ENCODE measurements around the gene TMEM255B.
A peak's percentile ranks its signal among the peaks of the same experiment; 100 is the strongest.

Gene TMEM255B

DNA sequence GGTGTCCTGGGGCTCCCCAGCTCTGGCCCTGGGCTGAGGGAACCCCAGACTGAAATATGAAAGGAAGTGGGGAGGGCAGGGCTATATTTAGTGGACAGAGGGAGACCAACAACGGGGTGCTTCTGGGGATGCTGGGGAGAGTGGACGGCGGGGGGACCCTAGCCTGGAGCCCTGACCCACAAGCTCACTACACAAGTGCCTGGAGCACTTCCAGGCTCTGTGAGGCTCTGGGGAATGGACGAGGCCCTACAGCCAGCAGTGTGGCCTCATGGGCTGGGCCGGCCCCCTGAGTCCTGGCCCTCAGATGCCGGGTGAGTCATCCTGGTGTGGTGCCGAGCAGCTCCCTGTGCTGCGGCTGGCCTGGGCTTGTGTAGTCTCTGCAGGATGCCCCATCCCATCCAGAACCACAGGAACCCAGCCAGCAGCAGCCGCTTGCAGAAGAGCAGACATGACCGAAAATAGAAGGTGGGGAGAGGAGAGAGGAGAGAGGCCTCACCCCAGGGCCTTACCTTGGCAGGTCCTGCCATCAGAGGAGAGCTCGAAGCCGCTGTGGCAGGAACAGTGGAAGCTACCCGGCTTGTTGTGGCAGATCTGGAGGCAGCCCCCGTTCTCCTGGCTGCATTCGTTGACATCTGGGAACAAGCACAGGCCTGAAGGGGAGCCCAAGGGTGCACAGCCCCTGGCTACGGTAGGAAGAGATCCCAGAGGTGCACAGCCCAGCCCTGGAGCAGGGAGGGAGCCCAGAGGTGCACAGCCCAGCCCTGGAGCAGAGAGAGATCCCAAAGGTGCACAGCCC, 78.7 kb downstream of the TMEM255B start:
- TF ChIP-seq BACH2 (CRISPR knock-in tag; IDR thresholded peaks at IDR 0.05; ENCODE audit: borderline replicate concordance) = 0 out of 2 replicates have a peak, but pooled peaks have one; percentile 68
- TF ChIP-seq CSDC2 (CRISPR knock-in tag; IDR thresholded peaks at IDR 0.05) = peak; percentile 90
- no peak for TF ChIP-seq ISL1 (CRISPR knock-in tag; IDR thresholded peaks at IDR 0.05)
- TF ChIP-seq, protein P1, sequence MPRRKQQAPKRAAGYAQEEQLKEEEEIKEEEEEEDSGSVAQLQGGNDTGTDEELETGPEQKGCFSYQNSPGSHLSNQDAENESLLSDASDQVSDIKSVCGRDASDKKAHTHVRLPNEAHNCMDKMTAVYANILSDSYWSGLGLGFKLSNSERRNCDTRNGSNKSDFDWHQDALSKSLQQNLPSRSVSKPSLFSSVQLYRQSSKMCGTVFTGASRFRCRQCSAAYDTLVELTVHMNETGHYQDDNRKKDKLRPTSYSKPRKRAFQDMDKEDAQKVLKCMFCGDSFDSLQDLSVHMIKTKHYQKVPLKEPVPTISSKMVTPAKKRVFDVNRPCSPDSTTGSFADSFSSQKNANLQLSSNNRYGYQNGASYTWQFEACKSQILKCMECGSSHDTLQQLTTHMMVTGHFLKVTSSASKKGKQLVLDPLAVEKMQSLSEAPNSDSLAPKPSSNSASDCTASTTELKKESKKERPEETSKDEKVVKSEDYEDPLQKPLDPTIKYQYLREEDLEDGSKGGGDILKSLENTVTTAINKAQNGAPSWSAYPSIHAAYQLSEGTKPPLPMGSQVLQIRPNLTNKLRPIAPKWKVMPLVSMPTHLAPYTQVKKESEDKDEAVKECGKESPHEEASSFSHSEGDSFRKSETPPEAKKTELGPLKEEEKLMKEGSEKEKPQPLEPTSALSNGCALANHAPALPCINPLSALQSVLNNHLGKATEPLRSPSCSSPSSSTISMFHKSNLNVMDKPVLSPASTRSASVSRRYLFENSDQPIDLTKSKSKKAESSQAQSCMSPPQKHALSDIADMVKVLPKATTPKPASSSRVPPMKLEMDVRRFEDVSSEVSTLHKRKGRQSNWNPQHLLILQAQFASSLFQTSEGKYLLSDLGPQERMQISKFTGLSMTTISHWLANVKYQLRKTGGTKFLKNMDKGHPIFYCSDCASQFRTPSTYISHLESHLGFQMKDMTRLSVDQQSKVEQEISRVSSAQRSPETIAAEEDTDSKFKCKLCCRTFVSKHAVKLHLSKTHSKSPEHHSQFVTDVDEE (CRISPR knock-in tag; IDR thresholded peaks at IDR 0.05) = peak; percentile 38; the same call in 1 of the 2 replicates
- ATAC-seq = peak; percentile 94

DNA sequence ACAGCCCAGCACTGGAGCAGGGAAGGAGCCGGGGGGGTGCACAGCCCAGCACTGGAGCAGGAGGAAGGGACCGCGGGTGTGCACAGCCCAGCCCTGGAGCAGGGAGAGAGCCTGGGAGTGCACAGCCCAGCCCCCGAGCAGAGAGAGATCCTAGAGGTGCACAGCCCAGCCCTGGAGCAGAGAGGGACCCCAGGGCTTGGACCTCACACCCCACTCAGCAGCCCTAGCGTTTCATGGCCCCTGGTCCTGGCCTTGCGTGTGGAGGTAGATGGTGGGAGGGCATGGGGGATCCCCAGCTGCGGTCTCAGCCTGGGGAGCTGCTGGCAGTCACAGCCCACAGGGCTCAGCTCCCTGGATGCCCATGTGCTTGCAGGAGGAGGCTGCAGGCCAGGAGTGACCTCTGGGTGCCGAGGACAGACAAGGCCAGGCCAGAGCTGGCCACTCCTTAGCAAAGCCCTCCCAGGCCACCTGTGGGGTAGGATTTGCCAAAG, 79.7 kb downstream of the TMEM255B start:
- TF ChIP-seq ZNF565 (CRISPR knock-in tag; conservative IDR thresholded peaks at IDR 0.05; ENCODE audit: low read depth) (no peak), GLIS3 (CRISPR knock-in tag; IDR thresholded peaks at IDR 0.05) (no peak), ZC3H10 (CRISPR knock-in tag; IDR thresholded peaks at IDR 0.05) (no peak), ZFP30 (CRISPR knock-in tag; IDR thresholded peaks at IDR 0.05) (no peak), ARNTL (CRISPR knock-in tag; IDR thresholded peaks at IDR 0.05; ENCODE audit: borderline replicate concordance, low read depth) (no peak), ESRRG (CRISPR knock-in tag; IDR thresholded peaks at IDR 0.05) (no peak), TCF4 (CRISPR knock-in tag; IDR thresholded peaks at IDR 0.05; ENCODE audit: borderline replicate concordance) (no peak), BACH2 (CRISPR knock-in tag; IDR thresholded peaks at IDR 0.05; ENCODE audit: borderline replicate concordance) (no peak), ZNF8 (CRISPR knock-in tag; IDR thresholded peaks at IDR 0.05) (no peak), OSR1 (CRISPR knock-in tag; IDR thresholded peaks at IDR 0.05) (no peak)
- TF ChIP-seq, protein P1 (CRISPR knock-in tag; IDR thresholded peaks at IDR 0.05) = no peak
- TF ChIP-seq, protein P2, sequence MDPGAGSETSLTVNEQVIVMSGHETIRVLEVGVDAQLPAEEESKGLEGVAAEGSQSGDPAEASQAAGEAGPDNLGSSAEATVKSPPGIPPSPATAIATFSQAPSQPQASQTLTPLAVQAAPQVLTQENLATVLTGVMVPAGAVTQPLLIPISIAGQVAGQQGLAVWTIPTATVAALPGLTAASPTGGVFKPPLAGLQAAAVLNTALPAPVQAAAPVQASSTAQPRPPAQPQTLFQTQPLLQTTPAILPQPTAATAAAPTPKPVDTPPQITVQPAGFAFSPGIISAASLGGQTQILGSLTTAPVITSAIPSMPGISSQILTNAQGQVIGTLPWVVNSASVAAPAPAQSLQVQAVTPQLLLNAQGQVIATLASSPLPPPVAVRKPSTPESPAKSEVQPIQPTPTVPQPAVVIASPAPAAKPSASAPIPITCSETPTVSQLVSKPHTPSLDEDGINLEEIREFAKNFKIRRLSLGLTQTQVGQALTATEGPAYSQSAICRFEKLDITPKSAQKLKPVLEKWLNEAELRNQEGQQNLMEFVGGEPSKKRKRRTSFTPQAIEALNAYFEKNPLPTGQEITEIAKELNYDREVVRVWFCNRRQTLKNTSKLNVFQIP (CRISPR knock-in tag; IDR thresholded peaks at IDR 0.05; ENCODE audit: borderline replicate concordance, low read depth) = no peak
- TF ChIP-seq, protein P3, sequence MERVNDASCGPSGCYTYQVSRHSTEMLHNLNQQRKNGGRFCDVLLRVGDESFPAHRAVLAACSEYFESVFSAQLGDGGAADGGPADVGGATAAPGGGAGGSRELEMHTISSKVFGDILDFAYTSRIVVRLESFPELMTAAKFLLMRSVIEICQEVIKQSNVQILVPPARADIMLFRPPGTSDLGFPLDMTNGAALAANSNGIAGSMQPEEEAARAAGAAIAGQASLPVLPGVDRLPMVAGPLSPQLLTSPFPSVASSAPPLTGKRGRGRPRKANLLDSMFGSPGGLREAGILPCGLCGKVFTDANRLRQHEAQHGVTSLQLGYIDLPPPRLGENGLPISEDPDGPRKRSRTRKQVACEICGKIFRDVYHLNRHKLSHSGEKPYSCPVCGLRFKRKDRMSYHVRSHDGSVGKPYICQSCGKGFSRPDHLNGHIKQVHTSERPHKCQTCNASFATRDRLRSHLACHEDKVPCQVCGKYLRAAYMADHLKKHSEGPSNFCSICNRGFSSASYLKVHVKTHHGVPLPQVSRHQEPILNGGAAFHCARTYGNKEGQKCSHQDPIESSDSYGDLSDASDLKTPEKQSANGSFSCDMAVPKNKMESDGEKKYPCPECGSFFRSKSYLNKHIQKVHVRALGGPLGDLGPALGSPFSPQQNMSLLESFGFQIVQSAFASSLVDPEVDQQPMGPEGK (CRISPR knock-in tag; IDR thresholded peaks at IDR 0.05; ENCODE audit: borderline replicate concordance) = no peak
- no peak for ATAC-seq

DNA sequence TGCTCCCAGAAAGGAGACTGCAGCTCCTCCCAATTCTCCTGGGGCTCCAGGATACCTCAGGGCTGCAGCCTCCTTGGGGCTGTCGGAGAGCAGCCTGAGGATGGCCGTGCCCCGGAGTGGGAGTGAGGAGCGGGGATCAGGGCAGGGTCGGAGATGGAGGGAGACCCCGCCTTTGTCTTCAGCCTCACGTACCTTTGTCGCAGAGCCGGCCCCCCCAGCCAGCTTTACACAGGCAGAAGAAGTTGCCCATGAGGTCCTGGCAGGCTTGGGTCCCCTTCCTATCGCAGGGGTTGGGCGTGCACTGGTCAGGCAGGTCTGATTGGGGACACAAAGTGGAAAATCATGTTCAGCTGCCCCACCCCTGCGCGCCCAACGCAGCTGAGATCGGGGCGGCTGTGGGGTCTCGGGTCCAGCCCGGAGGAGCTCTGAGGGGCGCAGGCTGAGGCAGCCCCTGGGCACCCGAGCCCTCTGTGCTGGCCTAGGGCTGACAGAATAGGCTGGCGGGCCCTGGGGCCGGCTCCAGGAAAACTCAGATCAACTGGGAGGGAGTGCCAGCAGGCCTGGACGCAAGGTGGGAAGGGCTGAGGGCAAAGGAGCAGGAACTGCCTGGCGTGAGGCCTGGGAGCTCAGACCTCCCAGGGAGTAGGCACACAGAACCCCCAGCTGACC, 80.6 kb downstream of the TMEM255B start:
- TF ChIP-seq OSR1 (CRISPR knock-in tag; IDR thresholded peaks at IDR 0.05) (no peak), ISL1 (CRISPR knock-in tag; IDR thresholded peaks at IDR 0.05) (no peak), ZFP3 (CRISPR knock-in tag; IDR thresholded peaks at IDR 0.05) (no peak), TCF4 (CRISPR knock-in tag; IDR thresholded peaks at IDR 0.05; ENCODE audit: borderline replicate concordance) (no peak), SNAI2 (CRISPR knock-in tag; IDR thresholded peaks at IDR 0.05) (no peak), ZNF8 (CRISPR knock-in tag; IDR thresholded peaks at IDR 0.05) (no peak), RARB (CRISPR knock-in tag; IDR thresholded peaks at IDR 0.05) (no peak), ESRRG (CRISPR knock-in tag; IDR thresholded peaks at IDR 0.05) (no peak), BACH2 (CRISPR knock-in tag; IDR thresholded peaks at IDR 0.05; ENCODE audit: borderline replicate concordance) (no peak), TOX (CRISPR knock-in tag; IDR thresholded peaks at IDR 0.05; ENCODE audit: borderline replicate concordance) (no peak), ZC3H10 (CRISPR knock-in tag; IDR thresholded peaks at IDR 0.05) (no peak), CSDC2 (CRISPR knock-in tag; IDR thresholded peaks at IDR 0.05) (no peak)
- TF ChIP-seq, protein P2 (CRISPR knock-in tag; IDR thresholded peaks at IDR 0.05; ENCODE audit: borderline replicate concordance, low read depth) = no peak
- TF ChIP-seq, protein P4, sequence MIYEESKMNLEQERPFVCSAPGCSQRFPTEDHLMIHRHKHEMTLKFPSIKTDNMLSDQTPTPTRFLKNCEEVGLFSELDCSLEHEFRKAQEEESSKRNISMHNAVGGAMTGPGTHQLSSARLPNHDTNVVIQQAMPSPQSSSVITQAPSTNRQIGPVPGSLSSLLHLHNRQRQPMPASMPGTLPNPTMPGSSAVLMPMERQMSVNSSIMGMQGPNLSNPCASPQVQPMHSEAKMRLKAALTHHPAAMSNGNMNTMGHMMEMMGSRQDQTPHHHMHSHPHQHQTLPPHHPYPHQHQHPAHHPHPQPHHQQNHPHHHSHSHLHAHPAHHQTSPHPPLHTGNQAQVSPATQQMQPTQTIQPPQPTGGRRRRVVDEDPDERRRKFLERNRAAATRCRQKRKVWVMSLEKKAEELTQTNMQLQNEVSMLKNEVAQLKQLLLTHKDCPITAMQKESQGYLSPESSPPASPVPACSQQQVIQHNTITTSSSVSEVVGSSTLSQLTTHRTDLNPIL (CRISPR knock-in tag; IDR thresholded peaks at IDR 0.05; ENCODE audit: low read depth) = no peak
- TF ChIP-seq, protein P3 (CRISPR knock-in tag; IDR thresholded peaks at IDR 0.05; ENCODE audit: borderline replicate concordance) = no peak
- no peak for ATAC-seq
